Activated CD4-positive, alpha-beta T cell treated with anti-CD3 and anti-CD28 coated beads, Interleukin-2, amount 50 U/mL, for 16 hours (primary cell): Measurements from ENCODE around the gene SH3PXD2A.
"Not testable (repeated sequence)": the region's sequence is repeated elsewhere in the genome, so short reads cannot be mapped to it uniquely, and the experiment has no call there.

ENCODE experiments used
- DNase-seq: peaks from one replicate; pipeline ENCODE4 v3.0.0-alpha.2; 2020

Gene SH3PXD2A

GRCh38 chr10:103765168-103765567 is 90.2 kb downstream of the SH3PXD2A start:
- DNase-seq = no peak

GRCh38 chr10:103764296-103765088 is 90.9 kb downstream of the SH3PXD2A start:
- DNase-seq = no peak

GRCh38 chr10:103763374-103764202 is 91.8 kb downstream of the SH3PXD2A start:
- DNase-seq = peak; percentile 63

DNA sequence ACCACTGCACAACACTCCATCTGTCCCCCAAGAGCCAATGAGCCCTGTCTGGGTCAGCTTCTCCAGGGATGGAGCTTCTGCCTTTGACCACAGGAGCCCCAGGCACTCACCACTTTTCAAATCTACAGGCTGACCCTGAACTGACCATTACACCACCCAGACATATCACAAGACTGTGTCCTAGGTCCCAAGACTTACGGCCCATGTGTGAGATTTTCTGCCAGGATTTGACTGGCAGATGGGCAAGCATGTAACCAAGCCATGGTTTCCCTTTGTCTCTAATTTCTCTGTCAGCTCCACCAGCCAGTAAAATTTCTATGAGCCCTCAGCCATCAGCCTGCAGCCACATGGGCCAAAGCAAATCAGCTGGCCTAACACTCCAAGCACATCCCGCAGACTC is 92.5 kb downstream of the SH3PXD2A start:
- no peak for DNase-seq

- DNase-seq = no peak
Measured at GRCh38 chr10:103762162-103762561, 93.2 kb downstream of the SH3PXD2A start.

DNA sequence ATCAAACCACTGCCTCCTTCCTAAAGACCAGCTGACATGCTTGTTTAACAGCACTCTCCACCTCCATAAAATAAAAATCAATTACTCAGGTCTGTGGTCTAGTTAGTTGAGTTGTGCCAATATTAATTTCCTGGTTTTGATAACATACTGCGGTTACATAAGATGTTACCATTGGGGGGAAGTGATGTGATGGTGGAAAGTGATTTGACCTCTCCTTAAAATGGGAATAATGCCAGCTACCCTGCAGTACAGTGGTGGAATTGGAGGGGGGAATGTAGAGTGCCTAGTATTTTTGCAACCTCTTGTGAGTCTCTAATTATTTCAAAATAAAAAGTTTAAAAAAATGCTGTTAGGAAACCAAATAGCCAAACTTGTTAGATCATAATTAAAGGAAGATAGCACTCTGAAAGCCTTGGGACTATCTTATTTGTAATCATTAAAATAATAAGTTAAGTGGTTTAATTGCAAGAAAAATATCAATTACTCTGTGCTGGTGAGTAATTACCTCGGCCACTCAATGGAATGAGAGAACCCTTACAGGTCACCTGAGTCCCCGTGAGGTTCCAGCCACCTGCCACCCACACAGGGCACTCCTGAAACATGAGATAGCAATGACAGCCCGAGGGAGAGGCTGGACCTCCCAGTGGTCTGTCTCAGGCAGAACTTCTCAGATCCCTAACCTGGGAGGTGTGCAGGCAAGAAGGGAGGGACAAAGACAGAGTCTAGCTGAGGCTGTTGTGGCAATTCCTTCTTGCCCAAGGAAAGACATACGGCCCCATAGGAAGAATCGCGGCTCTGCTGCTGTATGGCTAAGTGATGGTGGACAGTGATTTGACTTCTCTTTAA is 94.1 kb downstream of the SH3PXD2A start:
- no peak for DNase-seq

DNA sequence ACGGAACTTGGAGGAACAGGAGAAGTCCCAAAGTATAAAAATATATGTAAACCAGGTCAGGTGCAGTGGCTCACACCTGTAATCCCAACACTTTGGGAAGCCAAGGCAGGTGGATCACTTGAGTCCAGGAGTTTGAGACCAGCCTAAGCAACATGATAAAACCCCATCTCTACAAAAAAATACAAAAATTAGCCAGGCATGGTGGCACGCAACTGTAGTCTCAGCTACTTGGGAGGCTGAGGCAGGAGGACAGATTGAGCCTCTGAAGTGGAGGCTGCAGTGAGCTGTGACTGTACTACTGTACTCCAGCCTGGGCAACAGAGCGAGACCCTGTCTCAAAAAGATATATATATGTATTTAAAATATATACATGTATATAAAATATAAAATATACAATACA is 95.1 kb downstream of the SH3PXD2A start:
- DNase-seq = not testable (repeated sequence)

- peak; percentile 80 for DNase-seq
Measured at GRCh38 chr10:103759100-103759781, 96.1 kb downstream of the SH3PXD2A start.

- no peak for DNase-seq
Measured at GRCh38 chr10:103758294-103758681, 97.1 kb downstream of the SH3PXD2A start.

DNA sequence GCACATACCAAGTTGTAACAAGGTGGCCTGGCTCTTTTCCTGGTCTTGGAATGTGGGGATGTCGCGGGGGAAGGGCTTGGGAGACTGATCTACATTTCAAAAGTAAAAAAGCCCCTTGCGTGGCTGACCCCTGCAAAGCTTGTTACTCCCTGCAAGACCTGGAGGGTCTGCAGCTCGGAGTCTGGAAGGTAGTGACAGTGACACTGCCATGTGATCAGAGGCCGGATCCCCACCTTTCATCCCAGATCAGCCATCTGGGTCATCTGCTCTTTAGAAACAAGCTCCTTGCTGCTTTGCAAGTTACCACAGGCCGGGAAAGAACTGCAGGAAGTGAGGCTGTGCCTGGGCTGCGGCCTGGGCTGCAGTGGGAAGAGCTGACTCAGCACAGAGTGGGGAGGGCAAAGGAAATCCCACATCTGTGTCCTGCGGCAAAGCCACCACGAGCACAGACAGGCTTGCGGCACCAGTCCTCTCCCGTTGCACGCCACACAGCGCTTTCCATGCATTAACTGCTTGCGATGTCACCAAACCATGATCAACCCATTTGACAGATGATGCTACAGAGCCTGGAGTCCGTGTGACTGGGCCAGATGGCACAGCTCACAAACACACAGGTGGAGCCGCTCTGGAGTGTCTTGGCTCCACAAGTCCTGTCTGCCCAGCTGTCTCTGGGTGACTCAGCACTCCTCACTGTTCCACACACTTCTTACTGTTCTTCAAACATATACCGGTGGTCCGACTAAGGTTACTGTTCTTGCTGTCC is 97.7 kb downstream of the SH3PXD2A start:
- peak; percentile 33 for DNase-seq

GRCh38 chr10:103756277-103756869 is 99.0 kb downstream of the SH3PXD2A start:
- DNase-seq = no peak

DNA sequence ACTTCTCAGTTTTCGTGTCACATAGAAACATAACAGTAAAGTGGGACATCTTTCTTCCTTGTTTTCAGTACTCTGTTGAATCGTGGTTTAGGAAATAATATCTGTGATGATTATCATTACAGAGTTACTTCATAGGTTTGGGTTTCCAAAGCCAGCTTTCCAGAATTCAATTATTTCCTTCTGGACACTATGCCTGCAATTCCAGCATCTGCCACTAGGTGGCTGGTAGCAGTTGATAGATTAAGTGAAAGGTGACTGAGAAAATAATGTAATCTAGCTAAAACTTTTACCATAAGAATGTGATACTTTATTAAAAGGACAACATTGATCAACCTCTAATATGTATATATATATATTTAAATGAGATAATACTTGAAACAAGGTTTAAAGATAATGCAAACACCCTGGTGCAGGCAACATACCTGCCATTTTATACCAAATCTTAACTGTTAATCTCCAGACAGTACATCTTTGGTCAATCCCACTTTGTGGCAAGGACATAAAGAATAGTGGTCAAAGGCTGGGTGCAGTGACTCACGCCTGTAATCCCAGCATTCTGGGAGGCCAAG is 102.6 kb downstream of the SH3PXD2A start:
- no peak for DNase-seq

DNA sequence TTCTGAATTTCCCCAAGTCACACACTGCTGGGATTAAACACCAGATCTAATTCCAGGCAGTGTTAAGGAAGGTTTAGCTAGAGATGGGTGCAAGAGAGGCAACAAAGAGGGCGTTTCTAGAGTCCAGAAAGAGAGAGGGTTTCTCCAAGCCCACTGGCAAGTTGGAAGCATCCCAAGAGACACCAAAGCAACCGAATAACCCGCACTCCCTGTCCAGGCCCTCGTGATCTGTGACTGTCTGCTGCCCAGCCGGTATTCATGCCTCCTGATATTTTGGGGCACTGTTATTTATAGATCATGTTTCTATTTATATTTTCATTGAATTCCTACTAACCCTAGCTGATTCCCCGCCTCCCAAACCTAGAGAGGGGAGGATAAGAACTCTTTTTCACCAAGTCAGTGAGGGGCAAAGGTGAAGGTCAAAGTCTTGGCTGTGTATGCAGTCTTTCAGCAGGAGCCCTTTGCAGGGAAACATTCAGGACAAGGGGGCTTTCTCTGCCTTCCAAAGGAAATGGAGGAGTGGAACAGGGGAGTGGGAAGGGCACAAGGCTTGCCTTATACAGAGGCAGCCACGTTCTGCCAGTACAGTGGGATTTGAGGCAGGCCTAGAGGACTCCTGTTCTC is 103.6 kb downstream of the SH3PXD2A start:
- DNase-seq = no peak

GRCh38 chr10:103750836-103751235 is 104.5 kb downstream of the SH3PXD2A start:
- DNase-seq = no peak

GRCh38 chr10:103749779-103750178 is 105.6 kb downstream of the SH3PXD2A start:
- no peak for DNase-seq

DNA sequence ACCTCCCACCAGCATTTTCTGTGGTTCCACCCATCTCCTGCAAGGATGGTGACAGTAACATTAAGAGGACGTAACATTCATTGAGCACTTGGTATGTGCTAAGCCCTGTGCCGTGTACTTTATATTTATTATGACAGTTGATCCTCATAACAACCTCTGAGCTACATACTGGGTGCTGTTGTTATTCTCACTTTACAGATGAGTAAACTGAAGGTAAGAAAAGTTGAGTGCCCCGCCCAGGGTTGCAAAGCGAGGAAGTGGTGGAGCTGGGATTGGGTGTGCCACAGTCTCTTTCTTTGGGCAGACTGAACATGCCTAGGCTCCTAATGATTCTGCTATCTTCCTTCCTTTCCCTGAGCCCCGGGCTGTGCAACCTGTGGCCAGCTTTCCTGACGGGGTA is 107.4 kb downstream of the SH3PXD2A start:
- DNase-seq = peak; percentile 66

DNA sequence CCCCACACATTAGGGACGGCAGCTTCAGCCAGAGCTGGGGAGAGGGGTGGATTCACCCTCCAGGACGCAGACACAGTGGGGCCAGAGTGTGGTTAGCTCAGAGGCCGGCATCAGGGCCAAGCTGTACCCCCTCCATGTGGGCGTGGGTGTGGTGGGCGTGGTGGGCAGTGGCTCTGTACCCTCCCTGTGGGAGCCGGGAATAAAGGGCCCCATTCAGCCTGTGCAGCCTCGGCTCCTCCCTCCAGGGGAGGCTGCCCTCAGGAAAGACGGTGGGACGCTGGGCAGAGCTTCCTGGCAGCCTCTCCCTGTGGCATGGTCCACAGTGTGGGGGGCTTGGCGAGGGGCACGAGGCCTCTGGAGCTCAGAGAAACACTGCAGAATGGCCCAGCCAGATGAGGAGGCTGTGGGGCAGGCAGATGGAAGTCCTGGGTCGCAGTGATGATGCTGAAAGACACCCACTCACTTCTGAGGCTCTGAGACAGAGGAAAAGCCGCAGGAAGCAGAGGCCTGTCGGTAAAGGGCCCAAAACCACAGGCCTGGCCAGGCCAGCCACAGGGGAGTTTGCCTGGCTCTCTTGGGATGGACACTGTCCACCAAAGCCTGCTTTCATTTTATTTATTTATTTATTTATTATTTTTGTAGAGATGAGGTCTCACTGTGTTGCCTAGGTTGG is 108.0 kb downstream of the SH3PXD2A start:
- no peak for DNase-seq

DNA sequence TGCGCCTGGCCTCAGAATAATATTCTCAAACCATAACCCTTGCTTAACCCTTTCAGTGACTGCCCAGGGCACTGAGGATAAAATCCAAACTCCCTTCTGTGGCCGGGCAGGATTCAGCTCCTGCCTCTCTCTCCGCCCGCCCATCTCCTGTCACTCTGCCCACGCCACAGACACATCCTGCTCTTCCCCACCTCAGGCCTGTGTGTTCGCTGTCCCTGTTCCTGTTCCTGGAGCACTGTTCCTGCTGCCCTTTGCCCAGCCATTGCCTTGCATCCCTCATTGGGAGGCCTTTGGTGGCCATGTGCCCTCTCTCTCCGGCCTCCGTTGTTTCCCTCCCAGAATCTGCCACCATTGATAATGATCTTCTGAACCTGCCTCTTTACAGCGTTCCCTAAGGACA is 108.8 kb downstream of the SH3PXD2A start:
- DNase-seq = no peak

- peak; percentile 75 for DNase-seq
Measured at GRCh38 chr10:103745341-103746247, 109.8 kb downstream of the SH3PXD2A start.
